IPS-20b (cell line): ENCODE data around the gene AGBL1.

Source experiments
- H3K27ac ChIP-seq: one replicate; pipeline ENCODE4 v1.5.1; 2013; ENCODE audit warnings: low read length
- H3K27me3 ChIP-seq: 2 replicates; pipeline ENCODE4 v1.6.1; 2013; ENCODE audit warnings: mild to moderate bottlenecking, low read length, inconsistent platforms; ENCODE audit not compliant: insufficient read depth
- H3K36me3 ChIP-seq: 2 replicates; pipeline ENCODE4 v1.6.1; 2013; ENCODE audit warnings: low read depth, mild to moderate bottlenecking, inconsistent platforms, low read length, moderate library complexity; ENCODE audit not compliant: insufficient read depth
- H3K4me1 ChIP-seq: 2 replicates; pipeline ENCODE4 v1.6.1; 2013; ENCODE audit warnings: mild to moderate bottlenecking, control low read depth, inconsistent platforms, low read length, moderate library complexity; ENCODE audit not compliant: insufficient read depth
- H3K4me3 ChIP-seq: 2 replicates; pipeline ENCODE4 v1.5.1; 2013; ENCODE audit warnings: mild to moderate bottlenecking, low read length, inconsistent platforms
- H3K9ac ChIP-seq: 2 replicates; pipeline ENCODE4 v1.6.1; 2013; ENCODE audit warnings: low read depth, mild to moderate bottlenecking, inconsistent platforms, low read length, moderate library complexity
- H3K9me3 ChIP-seq: 2 replicates; pipeline ENCODE4 v1.6.1; 2013; ENCODE audit warnings: mild to moderate bottlenecking, low read depth, low read length, inconsistent platforms; ENCODE audit not compliant: insufficient read depth

The AGBL1 gene

DNA sequence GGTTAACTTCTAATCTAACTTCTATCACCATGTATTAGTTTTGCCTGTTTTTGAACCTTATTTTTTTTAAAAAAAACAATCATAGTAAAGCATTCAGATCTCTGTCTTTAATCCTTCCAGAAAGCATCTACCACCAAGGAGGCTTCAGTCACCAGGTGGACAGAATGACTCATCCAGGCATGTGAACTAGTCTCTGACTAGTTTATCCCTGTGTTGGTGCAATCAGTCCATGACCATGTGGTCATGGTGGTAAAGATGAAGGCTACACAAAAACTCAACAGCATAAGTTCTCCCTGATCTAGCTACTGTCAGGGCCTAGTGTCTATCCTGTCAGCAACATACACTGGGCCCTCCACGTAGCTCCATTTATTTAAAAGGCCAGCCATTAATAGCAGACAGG lies 750.6 kb downstream of the AGBL1 start:
- Histone ChIP-seq H3K9ac (no peak overlapping the region), H3K9me3 (no peaks in the 10 kb centered on the region), H3K27me3 (no peaks in the 10 kb centered on the region), H3K36me3 (no peaks in the 10 kb centered on the region), H3K27ac (no peak overlapping the region), H3K4me3 (no peak overlapping the region), H3K4me1 (no peaks in the 10 kb centered on the region)

DNA sequence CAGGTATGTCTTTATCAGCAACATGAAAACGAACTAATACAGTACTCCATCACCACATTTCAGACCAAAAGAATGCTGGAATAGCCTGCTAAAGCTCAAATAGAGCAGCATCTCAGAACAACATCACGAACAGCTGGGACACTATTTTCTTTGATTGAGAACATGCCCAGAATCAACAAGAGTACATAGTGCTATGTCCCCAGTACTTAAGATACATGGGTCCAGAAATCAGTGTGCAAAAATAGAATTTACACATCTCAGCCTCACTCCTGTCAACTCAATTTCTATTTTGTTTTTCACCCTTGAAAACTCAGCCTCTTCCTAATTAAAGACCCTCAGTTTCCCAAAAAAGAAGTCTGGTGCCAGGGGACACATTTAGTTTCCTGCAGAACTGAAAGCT lies 753.9 kb downstream of the AGBL1 start:
- no peaks in the 10 kb centered on the region for H3K36me3 ChIP-seq
- H3K27ac ChIP-seq = no peak overlapping the region
- peaks cover 4% of the 10 kb centered on the region; the same call in 1 of the 2 replicates for H3K4me1 ChIP-seq
- H3K9me3 ChIP-seq = no peaks in the 10 kb centered on the region
- no peak overlapping the region for H3K4me3 ChIP-seq
- H3K27me3 ChIP-seq = no peaks in the 10 kb centered on the region
- no peak overlapping the region for H3K9ac ChIP-seq

DNA sequence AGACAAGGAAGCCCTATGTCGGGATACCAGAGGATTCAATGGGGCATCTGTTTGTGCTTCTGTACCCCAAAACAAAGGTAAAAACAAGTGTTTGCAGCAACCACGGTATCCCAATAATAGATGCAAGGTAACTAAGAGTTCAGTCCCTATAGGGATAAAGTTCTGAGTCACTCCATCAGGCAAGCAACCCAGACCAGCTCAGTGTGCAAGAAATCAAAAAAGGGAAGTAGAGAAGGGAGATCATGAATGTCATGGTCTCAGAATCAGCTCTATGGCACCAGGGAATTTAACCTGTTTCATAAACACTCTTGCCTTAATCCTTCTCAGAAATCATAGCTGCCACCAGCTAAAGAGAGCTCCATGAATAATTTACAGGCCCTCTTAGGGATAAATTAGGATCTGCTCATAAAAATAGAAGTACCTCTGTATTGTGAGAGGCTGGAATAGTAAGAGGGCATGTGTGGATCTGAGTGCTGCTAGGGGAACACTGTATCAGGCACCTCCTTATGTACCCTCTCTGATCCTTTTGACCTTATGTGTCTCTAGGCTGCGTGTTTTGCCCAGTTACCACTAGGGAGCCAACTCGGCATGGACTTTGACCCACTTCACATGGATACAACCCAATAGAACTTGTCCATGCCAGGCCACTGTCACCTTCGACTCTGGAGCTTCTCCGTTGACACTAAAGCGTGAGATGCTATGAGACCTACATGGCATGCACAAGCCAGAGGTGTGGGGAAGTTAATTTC lies 754.6 kb downstream of the AGBL1 start:
- Histone ChIP-seq H3K36me3 (no peaks in the 10 kb centered on the region), H3K9ac (no peak overlapping the region), H3K4me3 (no peak overlapping the region), H3K9me3 (no peaks in the 10 kb centered on the region), H3K4me1 (peaks cover 4% of the 10 kb centered on the region; the same call in 1 of the 2 replicates), H3K27me3 (no peaks in the 10 kb centered on the region), H3K27ac (no peak overlapping the region)

DNA sequence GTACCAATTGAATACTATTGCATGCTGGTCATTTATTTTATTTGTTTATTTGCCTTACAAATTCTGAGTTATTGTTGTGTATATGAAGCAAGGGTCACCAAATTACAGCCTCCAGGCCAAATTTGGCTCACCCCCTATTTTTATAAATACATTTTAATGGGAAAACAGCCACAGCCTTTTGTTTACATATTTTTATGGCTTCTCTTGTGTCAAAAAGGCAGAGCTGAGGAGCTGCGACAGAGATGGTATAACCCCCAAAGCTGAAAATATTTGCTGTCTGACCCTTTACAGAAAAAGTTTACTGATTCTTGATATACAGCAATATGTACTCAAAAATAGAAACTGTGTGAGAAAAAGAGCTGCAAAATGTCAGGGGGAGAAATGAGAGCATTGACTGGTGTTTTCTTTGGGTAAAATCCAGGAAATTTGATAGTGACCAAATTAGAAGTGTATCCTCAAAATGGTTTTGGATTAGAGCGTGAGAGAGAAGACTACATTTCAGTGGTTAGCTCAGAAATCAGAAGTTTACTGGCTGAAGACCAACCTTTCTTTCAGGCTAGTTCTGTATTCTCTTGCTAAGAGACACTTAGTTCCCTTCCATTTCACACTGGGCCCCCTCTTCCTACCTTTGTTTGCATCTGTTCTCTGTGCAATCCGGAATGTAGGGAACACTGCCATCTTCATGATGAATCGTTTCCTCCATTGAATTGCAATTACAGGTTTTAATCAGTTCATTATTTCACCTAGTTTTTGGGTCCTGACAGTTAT lies 757.8 kb downstream of the AGBL1 start:
- Histone ChIP-seq H3K9me3 (no peaks in the 10 kb centered on the region), H3K27me3 (no peaks in the 10 kb centered on the region), H3K4me3 (no peak overlapping the region), H3K4me1 (peaks cover 4% of the 10 kb centered on the region; the same call in 1 of the 2 replicates), H3K27ac (no peak overlapping the region), H3K36me3 (no peaks in the 10 kb centered on the region), H3K9ac (no peak overlapping the region)

DNA sequence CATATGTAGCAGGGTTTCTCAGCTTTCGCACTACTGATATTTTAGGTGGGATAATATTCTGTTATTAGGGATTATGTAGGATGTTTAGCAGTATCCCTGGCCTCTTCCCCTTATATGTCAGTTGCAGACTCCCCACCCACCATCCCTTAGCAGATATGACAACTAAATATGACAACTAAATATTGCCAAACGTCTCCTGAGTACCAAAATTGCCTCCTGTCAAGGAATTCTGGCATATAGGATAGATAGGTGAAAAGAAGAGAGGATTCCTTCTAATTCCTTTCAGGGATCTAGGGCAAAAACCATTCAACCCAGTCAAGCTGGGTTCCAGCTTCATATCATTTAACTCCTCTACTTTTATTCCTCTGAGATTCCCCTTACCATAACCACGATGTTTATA lies 759.8 kb downstream of the AGBL1 start:
- Histone ChIP-seq H3K36me3 (no peaks in the 10 kb centered on the region), H3K27me3 (no peaks in the 10 kb centered on the region), H3K9ac (no peak overlapping the region), H3K4me1 (peaks cover 4% of the 10 kb centered on the region; the same call in 1 of the 2 replicates), H3K4me3 (no peak overlapping the region), H3K9me3 (no peaks in the 10 kb centered on the region), H3K27ac (no peak overlapping the region)

DNA sequence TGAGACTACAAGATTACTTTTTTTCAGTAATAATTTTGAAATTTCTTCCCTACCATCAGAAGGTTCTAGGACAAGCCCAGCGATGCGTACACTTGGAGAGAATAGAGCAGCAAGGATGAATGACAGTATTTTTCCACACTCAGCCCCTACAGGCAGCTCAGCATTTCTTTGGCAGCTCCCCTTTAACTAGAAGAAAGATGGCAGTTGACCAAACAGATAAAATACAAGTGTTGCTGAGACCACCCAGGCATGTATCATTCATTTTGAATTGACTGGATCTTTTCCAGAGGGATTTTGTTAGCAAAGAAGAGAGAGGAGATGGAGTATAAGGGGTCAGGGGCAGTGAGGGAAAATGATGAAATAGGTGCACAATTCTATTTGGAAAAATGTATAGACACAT lies 761.3 kb downstream of the AGBL1 start:
- Histone ChIP-seq H3K4me3 (no peak overlapping the region), H3K36me3 (no peaks in the 10 kb centered on the region), H3K27ac (no peak overlapping the region), H3K4me1 (peaks cover 4% of the 10 kb centered on the region; the same call in 1 of the 2 replicates), H3K27me3 (no peaks in the 10 kb centered on the region), H3K9ac (no peak overlapping the region), H3K9me3 (no peaks in the 10 kb centered on the region)

DNA sequence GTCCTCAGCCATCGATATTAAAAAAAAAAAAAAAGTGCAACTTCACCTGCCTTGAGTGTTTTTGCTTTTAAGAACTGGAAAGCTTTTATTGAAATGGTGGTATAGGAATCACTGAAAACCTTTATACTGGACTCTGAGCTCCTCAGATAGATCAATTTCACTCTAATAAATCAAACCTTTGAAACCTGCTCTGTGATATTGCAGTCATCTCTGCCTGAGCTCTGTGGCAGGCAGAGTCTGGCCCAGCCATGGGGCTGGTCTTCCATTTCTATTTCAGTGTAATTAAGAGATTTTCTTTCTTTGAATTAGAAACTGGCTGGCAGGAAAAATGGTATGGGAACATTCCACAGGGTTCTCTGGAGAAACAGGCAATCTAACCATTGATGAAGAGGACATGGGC lies 762.5 kb downstream of the AGBL1 start:
- Histone ChIP-seq H3K9ac (no peak overlapping the region), H3K9me3 (no peaks in the 10 kb centered on the region), H3K4me1 (no peaks in the 10 kb centered on the region; the same call in 1 of the 2 replicates), H3K27me3 (no peaks in the 10 kb centered on the region), H3K4me3 (no peak overlapping the region), H3K36me3 (no peaks in the 10 kb centered on the region), H3K27ac (no peak overlapping the region)

DNA sequence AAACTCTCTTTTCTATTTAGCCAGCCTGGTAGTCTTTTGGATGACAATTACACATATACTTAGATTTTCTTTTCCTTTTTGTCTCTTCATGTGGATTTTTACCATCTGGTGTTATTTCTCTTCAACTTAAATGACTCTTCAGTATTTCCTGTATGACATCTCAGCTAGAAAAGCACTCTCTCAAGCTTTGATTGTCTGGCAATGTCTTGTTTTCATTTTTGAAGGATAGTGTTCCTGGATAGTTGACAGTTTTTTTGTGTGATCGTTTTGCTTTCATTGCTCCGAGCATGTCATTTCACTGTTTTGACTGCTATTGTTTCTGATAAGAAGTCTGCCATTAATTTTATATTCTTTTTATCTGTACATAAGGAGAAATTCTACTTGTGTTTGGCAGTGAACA lies 766.4 kb downstream of the AGBL1 start:
- H3K27me3 ChIP-seq = no peaks in the 10 kb centered on the region
- no peaks in the 10 kb centered on the region for H3K4me1 ChIP-seq
- no peak overlapping the region for H3K27ac ChIP-seq
- no peak overlapping the region for H3K9ac ChIP-seq
- H3K4me3 ChIP-seq = no peak overlapping the region
- H3K9me3 ChIP-seq = no peaks in the 10 kb centered on the region
- H3K36me3 ChIP-seq = no peaks in the 10 kb centered on the region

DNA sequence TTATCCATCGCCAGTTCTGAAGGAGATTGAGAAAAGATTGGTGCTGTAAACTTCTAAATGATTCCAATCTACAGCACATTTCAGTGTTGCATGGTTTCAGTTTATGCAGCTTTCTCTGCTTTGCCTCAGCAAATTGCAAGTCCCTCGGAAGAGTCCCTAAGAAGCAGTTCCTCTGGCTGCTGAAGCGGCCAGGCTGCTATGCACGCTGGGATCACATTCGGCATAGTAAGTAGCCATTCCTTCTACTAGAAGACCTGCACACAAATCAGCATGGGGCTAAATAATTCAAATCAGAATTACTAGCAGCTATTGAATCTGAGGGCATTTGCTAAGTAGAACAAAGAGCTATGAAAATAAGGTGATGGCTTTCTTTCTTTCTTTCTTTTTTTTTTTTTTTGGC lies 769.5 kb downstream of the AGBL1 start:
- Histone ChIP-seq H3K36me3 (no peaks in the 10 kb centered on the region), H3K27ac (no peak overlapping the region), H3K9me3 (no peaks in the 10 kb centered on the region), H3K9ac (no peak overlapping the region), H3K4me3 (no peak overlapping the region), H3K4me1 (no peaks in the 10 kb centered on the region), H3K27me3 (no peaks in the 10 kb centered on the region)

DNA sequence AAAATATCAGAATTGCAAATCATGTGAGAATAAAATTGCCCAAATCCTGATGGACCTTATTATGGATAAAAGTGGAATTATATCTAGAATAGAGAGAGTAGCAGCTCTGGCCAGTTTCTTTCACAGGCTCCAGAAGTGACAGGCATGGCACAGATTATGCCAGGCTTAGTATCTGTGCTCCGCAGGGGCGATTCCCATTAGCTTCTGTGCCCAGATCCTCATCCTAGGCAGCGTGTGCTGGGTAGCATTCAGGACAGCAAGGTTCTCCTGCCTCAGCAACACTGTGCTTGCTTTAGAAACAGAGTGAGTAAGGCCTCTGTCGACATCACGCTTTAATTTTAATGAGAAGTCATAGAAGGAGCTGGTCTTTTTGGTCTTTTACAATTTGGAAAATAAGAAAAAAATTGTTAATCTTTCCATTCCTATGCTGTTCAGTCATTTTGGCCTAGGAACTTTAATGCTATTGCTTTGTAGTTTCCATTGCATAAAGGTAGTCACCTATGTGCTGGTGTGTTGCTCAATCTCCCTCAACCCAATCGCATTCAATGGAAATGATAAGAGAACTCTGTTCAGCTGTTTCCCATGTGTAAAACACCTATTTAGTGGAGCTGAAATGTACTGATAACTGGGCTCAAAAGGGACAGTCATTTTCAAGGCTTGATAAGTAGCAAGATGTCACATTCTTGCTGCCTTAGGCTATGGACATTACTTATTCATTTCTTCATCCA lies 770.1 kb downstream of the AGBL1 start:
- no peak overlapping the region for H3K4me3 ChIP-seq
- no peak overlapping the region for H3K9ac ChIP-seq
- H3K9me3 ChIP-seq = no peaks in the 10 kb centered on the region
- H3K27me3 ChIP-seq = no peaks in the 10 kb centered on the region
- no peaks in the 10 kb centered on the region for H3K4me1 ChIP-seq
- H3K27ac ChIP-seq = no peak overlapping the region
- no peaks in the 10 kb centered on the region for H3K36me3 ChIP-seq

DNA sequence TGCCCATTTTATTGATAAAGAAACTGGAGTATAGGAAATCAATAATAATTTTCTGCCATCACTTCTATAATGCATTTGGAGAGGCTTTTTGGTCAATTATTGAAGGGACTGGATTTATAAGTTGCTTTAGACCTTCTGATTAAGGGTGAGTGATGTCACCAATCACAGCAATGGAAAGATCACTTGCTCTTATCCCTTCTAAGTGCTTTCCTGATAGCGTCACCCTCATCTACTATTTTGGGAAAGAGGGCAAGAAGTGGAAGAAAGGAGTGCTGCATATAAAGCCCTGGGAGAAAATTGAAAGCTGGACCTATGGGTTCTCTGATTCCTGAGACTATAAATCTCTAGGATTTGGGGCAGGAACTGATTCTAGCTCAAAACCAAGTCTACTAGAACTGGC lies 771.3 kb downstream of the AGBL1 start:
- Histone ChIP-seq H3K4me3 (no peak overlapping the region), H3K9ac (no peak overlapping the region), H3K27ac (no peak overlapping the region), H3K27me3 (no peaks in the 10 kb centered on the region), H3K9me3 (no peaks in the 10 kb centered on the region), H3K4me1 (no peaks in the 10 kb centered on the region), H3K36me3 (no peaks in the 10 kb centered on the region)
